HFFc6 (cell line): Measurements from ENCODE around the gene ZRANB3. TPM values are rescaled to one million over a fixed set of nuclear protein-coding genes. Genes with fewer than 3 reads are reported as not detected.

Experiments
- DNase-seq: peaks from one replicate; pipeline ENCODE4 v3.0.0-alpha.2; 2018
- H3K27ac Mint-ChIP-seq: 2 replicates; pipeline ENCODE4 v1.8.0; 2020; ENCODE audit warnings: mild to moderate bottlenecking, mixed read lengths
- H3K27me3 Mint-ChIP-seq: 2 replicates; pipeline ENCODE4 v1.8.0; 2021; ENCODE audit warnings: mild to moderate bottlenecking, moderate library complexity, mixed read lengths; ENCODE audit not compliant: insufficient read depth
- H3K36me3 Mint-ChIP-seq: 2 replicates; pipeline ENCODE4 v1.8.0; 2021; ENCODE audit warnings: low read depth, mixed read lengths
- H3K4me1 Mint-ChIP-seq: 2 replicates; pipeline ENCODE4 v1.8.0; 2020; ENCODE audit warnings: low read depth, mixed read lengths
- H3K4me3 Mint-ChIP-seq: 2 replicates; pipeline ENCODE4 v1.8.0; 2020; ENCODE audit warnings: mild to moderate bottlenecking, moderate library complexity, mixed read lengths
- H3K9me3 Mint-ChIP-seq: 2 replicates; pipeline ENCODE4 v1.8.0; 2020; ENCODE audit warnings: mild to moderate bottlenecking, mixed read lengths
- total RNA-seq, 6 experiments: library from RNA; stranded (reverse); fragmentation: NEBNext Ultra II Directional; extraction: Animal tissue kit (Norgen Biotek cat#: 25700); gene quantifications; 2 replicates in 1 of 6; 3 replicates in 5 of 6; pipeline ENCODE4 v1.2.3, GENCODE V29; 2021
- TF ChIP-seq, protein P1 (sequence below): fragments of 200-600 bp; sonication (generic); IDR thresholded peaks from 2 replicates; pipeline ENCODE4 v1.5.0; 2021; ENCODE audit warnings: antibody characterized with exemption, mild to moderate bottlenecking

ZRANB3 gene
- total RNA-seq, 6 experiments from 2014 or later: 8.1 to 10.2 (median 8.8) TPM

DNA sequence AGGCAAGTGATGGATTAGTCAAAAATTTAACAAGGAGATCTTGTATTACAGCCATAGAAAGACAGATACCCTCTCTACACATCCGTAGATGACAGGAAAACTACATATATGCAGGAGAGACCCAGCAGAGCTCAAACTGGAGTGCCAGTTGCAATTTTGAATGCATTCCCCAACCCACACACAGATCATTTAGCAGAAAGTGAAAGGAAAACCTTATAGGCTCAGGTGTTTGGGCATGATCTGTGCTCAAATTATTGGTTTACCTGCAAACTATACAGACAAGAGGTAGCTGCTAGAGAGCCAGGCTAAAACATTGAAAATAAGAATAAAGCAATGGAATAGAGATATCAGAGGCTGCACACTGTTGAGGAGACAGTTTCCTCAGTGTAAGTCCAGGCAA is 427.2 kb downstream of the ZRANB3 start:
- H3K36me3 Mint-ChIP-seq: peaks cover 33% of the 10 kb centered on the region
- H3K4me3 Mint-ChIP-seq: no peak overlapping the region
- H3K9me3 Mint-ChIP-seq: peaks cover 5% of the 10 kb centered on the region; the same call in 1 of the 2 replicates
- H3K4me1 Mint-ChIP-seq: peaks cover 9% of the 10 kb centered on the region; the same call in 1 of the 2 replicates
- TF ChIP-seq, protein P1, sequence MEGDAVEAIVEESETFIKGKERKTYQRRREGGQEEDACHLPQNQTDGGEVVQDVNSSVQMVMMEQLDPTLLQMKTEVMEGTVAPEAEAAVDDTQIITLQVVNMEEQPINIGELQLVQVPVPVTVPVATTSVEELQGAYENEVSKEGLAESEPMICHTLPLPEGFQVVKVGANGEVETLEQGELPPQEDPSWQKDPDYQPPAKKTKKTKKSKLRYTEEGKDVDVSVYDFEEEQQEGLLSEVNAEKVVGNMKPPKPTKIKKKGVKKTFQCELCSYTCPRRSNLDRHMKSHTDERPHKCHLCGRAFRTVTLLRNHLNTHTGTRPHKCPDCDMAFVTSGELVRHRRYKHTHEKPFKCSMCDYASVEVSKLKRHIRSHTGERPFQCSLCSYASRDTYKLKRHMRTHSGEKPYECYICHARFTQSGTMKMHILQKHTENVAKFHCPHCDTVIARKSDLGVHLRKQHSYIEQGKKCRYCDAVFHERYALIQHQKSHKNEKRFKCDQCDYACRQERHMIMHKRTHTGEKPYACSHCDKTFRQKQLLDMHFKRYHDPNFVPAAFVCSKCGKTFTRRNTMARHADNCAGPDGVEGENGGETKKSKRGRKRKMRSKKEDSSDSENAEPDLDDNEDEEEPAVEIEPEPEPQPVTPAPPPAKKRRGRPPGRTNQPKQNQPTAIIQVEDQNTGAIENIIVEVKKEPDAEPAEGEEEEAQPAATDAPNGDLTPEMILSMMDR: no peak
- H3K27me3 Mint-ChIP-seq: 0 out of 2 replicates have a peak, but pooled peaks cover 2% of the 10 kb centered on the region
- no peak for DNase-seq
- H3K27ac Mint-ChIP-seq: no peak overlapping the region

DNA sequence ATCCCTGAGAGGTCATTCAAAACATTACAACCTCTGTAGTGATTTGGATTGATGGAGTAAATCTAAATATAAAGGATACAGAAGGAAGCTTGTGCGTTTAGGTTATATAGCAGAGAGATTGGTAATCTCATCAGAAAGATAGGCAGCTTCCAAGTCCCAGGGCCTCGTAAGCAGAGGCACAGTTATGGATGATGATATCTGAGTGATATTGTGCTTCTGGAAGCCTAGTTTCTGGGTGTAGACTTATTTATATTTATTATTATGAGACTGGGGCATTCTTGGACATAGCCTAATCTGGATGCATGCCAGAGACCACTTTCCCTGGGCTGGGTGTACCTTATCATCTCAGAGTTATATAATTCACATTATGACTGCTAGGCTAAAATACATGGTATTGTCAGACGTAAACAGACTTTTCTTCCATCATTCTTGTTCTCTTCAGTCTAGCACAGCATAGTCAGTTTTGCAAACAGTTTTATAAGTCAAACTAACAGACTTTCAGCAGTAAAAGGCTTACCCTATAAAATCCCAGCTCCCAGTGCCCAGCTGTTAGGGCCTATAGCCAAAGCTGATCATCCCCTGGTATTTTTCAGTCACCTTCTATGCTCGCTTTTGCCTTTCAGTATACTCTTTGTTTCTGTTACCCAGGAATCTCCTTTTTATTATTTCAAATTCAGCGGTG is 431.1 kb downstream of the ZRANB3 start:
- H3K4me3 Mint-ChIP-seq: no peak overlapping the region
- DNase-seq: no peak
- H3K27ac Mint-ChIP-seq: no peak overlapping the region

DNA sequence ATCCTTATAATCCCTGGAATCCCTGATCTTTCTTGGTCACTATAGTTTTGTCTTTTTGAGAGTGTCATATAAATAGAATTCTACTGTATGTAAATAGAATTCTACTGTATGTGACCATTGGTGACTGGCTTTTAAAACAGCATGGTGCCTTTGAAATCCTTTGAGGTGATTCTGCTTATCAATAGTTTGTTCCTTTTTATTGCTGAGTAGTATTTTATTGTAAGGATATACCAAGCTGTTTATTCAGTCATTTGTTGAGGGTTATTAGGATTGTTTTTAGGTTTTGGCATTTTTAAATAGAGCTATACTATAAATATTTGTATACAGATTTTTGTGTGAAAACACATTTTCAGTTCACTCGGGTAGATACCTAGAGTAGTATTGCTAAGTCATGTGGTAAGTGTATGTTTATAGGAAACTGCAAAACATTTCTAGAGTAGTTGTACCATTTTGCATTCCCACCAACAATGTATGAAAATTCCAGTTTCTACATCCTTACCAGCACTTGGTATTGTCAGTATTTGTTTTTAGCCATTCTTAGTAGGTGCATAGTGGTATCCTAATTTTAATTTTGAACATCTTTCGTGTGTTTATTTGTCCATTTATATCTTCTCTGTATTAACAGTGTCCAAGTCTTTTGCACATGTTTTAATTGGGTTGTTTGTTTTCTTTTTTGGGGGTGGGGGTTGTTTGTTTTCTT is 433.3 kb downstream of the ZRANB3 start:
- no peaks in the 10 kb centered on the region for H3K9me3 Mint-ChIP-seq
- no peak overlapping the region; the same call in 1 of the 2 replicates for H3K27ac Mint-ChIP-seq
- no peaks in the 10 kb centered on the region; the same call in 1 of the 2 replicates for H3K27me3 Mint-ChIP-seq
- H3K36me3 Mint-ChIP-seq: peaks cover 38% of the 10 kb centered on the region
- no peak for DNase-seq
- H3K4me3 Mint-ChIP-seq: no peak overlapping the region
- H3K4me1 Mint-ChIP-seq: peaks cover 40% of the 10 kb centered on the region
- TF ChIP-seq, protein P1: no peak

More for the DNA sequence above, 431.1 kb downstream of the ZRANB3 start:
- Mint-ChIP-seq H3K9me3 (peaks cover 4% of the 10 kb centered on the region; the same call in 1 of the 2 replicates), H3K27me3 (0 out of 2 replicates have a peak, but pooled peaks cover 2% of the 10 kb centered on the region), H3K36me3 (peaks cover 47% of the 10 kb centered on the region), H3K4me1 (peaks cover 22% of the 10 kb centered on the region; the same call in 1 of the 2 replicates)
- TF ChIP-seq, protein P1: no peak

DNA sequence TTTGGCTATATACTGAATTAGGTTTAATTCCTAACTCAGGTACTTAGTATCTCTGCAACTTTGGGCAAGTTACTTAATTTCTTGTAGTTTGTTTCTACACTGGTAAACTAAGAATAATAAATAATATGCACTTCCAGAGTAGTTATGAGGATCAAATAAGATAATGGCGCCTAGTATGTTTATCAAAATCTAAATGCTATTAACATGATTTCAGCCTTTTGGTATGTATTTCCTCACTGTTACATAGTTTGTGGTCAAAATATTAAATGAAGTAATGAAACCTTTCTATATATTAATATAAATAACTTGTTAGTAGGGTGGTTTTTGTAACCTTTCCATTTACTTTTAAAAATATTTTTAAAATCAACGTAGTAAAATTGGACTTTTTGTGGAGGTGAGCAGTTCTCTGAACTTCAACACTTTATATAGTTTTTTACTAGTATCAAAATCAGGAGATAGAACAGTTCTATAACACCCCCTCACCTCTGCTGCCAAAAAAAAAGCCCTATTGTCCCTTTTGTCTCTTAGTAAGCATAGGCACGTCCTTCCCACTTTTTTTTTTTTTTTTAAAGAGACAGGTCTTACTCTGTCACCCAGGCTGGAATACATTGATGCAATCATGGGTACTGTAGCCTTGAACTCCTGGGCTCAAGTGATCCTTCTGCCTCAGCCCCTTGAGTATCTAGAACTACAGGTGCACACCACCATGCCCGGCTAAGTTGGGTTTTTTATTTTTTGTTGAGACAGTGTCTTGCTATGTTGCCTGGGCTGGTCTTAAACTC is 434.2 kb downstream of the ZRANB3 start:
- Mint-ChIP-seq H3K27me3 (no peaks in the 10 kb centered on the region; the same call in 1 of the 2 replicates), H3K9me3 (no peaks in the 10 kb centered on the region), H3K27ac (no peak overlapping the region; the same call in 1 of the 2 replicates), H3K36me3 (peaks cover 37% of the 10 kb centered on the region), H3K4me1 (peaks cover 48% of the 10 kb centered on the region), H3K4me3 (no peak overlapping the region)
- no peak for DNase-seq
- TF ChIP-seq, protein P1: no peak

DNA sequence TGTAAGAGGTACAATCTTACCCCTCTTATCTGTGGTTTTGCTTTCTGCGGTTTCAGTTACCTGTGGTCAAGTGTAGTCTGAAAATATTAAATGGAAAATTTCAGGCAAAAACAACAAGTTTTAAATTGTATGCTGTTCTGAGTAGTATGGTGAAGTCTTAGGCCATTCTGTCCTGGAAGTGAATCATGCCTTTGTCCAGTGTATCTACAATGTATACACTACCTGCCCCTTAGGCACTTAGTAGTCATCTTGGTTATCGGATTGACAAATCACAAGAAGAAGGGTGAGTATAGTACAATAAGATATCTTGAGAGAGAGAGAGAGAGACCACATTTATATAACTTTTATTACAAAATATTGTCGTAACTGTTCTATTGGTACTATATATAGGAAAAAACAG is 435.4 kb downstream of the ZRANB3 start:
- Mint-ChIP-seq H3K27ac (no peak overlapping the region), H3K4me3 (no peak overlapping the region), H3K9me3 (no peaks in the 10 kb centered on the region), H3K36me3 (peaks cover 33% of the 10 kb centered on the region), H3K27me3 (no peaks in the 10 kb centered on the region; the same call in 1 of the 2 replicates), H3K4me1 (peaks cover 57% of the 10 kb centered on the region)
- TF ChIP-seq, protein P1: no peak
- no peak for DNase-seq
